ENCODE data around the gene SEPTIN2.

SEPTIN2 gene

DNA sequence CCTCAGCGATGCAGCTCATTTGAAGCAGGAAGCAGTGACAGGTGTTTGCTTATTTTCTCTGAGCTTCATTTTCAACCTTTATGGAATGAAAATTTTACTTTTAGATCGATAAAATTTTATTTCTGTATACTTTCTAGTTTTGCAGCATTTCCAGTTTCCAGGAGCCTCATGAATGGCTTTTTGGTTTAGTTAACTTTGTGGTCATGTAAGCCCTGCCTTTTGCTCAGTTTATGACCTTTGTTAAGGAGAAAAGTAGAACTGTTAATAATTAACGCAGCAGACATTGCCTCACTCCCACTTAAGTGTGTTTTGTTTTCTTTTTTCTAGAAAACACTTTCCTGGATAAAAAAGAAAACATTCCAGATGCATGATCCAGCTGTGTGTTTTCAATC lies 35.9 kb downstream of the SEPTIN2 start:
- TF ChIP-seq, protein P1, sequence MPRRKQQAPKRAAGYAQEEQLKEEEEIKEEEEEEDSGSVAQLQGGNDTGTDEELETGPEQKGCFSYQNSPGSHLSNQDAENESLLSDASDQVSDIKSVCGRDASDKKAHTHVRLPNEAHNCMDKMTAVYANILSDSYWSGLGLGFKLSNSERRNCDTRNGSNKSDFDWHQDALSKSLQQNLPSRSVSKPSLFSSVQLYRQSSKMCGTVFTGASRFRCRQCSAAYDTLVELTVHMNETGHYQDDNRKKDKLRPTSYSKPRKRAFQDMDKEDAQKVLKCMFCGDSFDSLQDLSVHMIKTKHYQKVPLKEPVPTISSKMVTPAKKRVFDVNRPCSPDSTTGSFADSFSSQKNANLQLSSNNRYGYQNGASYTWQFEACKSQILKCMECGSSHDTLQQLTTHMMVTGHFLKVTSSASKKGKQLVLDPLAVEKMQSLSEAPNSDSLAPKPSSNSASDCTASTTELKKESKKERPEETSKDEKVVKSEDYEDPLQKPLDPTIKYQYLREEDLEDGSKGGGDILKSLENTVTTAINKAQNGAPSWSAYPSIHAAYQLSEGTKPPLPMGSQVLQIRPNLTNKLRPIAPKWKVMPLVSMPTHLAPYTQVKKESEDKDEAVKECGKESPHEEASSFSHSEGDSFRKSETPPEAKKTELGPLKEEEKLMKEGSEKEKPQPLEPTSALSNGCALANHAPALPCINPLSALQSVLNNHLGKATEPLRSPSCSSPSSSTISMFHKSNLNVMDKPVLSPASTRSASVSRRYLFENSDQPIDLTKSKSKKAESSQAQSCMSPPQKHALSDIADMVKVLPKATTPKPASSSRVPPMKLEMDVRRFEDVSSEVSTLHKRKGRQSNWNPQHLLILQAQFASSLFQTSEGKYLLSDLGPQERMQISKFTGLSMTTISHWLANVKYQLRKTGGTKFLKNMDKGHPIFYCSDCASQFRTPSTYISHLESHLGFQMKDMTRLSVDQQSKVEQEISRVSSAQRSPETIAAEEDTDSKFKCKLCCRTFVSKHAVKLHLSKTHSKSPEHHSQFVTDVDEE (CRISPR knock-in tag; IDR thresholded peaks at IDR 0.05), result no peak
- no peak for TF ChIP-seq CSDC2 (CRISPR knock-in tag; IDR thresholded peaks at IDR 0.05)
- TF ChIP-seq, protein P2, sequence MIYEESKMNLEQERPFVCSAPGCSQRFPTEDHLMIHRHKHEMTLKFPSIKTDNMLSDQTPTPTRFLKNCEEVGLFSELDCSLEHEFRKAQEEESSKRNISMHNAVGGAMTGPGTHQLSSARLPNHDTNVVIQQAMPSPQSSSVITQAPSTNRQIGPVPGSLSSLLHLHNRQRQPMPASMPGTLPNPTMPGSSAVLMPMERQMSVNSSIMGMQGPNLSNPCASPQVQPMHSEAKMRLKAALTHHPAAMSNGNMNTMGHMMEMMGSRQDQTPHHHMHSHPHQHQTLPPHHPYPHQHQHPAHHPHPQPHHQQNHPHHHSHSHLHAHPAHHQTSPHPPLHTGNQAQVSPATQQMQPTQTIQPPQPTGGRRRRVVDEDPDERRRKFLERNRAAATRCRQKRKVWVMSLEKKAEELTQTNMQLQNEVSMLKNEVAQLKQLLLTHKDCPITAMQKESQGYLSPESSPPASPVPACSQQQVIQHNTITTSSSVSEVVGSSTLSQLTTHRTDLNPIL (CRISPR knock-in tag; IDR thresholded peaks at IDR 0.05; ENCODE audit: low read depth), result no peak
- no peak for TF ChIP-seq ZFP30 (CRISPR knock-in tag; IDR thresholded peaks at IDR 0.05)
- TF ChIP-seq ZNF8 (CRISPR knock-in tag; IDR thresholded peaks at IDR 0.05), result no peak
- no peak for TF ChIP-seq ZC3H10 (CRISPR knock-in tag; IDR thresholded peaks at IDR 0.05)
- TF ChIP-seq ISL1 (CRISPR knock-in tag; IDR thresholded peaks at IDR 0.05), result no peak
- TF ChIP-seq, protein P3, sequence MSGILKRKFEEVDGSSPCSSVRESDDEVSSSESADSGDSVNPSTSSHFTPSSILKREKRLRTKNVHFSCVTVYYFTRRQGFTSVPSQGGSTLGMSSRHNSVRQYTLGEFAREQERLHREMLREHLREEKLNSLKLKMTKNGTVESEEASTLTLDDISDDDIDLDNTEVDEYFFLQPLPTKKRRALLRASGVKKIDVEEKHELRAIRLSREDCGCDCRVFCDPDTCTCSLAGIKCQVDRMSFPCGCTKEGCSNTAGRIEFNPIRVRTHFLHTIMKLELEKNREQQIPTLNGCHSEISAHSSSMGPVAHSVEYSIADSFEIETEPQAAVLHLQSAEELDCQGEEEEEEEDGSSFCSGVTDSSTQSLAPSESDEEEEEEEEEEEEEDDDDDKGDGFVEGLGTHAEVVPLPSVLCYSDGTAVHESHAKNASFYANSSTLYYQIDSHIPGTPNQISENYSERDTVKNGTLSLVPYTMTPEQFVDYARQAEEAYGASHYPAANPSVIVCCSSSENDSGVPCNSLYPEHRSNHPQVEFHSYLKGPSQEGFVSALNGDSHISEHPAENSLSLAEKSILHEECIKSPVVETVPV (CRISPR knock-in tag; IDR thresholded peaks at IDR 0.05), result no peak
- TF ChIP-seq, protein P4, sequence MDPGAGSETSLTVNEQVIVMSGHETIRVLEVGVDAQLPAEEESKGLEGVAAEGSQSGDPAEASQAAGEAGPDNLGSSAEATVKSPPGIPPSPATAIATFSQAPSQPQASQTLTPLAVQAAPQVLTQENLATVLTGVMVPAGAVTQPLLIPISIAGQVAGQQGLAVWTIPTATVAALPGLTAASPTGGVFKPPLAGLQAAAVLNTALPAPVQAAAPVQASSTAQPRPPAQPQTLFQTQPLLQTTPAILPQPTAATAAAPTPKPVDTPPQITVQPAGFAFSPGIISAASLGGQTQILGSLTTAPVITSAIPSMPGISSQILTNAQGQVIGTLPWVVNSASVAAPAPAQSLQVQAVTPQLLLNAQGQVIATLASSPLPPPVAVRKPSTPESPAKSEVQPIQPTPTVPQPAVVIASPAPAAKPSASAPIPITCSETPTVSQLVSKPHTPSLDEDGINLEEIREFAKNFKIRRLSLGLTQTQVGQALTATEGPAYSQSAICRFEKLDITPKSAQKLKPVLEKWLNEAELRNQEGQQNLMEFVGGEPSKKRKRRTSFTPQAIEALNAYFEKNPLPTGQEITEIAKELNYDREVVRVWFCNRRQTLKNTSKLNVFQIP (CRISPR knock-in tag; IDR thresholded peaks at IDR 0.05; ENCODE audit: borderline replicate concordance, low read depth), result no peak
- TF ChIP-seq, protein P5, sequence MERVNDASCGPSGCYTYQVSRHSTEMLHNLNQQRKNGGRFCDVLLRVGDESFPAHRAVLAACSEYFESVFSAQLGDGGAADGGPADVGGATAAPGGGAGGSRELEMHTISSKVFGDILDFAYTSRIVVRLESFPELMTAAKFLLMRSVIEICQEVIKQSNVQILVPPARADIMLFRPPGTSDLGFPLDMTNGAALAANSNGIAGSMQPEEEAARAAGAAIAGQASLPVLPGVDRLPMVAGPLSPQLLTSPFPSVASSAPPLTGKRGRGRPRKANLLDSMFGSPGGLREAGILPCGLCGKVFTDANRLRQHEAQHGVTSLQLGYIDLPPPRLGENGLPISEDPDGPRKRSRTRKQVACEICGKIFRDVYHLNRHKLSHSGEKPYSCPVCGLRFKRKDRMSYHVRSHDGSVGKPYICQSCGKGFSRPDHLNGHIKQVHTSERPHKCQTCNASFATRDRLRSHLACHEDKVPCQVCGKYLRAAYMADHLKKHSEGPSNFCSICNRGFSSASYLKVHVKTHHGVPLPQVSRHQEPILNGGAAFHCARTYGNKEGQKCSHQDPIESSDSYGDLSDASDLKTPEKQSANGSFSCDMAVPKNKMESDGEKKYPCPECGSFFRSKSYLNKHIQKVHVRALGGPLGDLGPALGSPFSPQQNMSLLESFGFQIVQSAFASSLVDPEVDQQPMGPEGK (CRISPR knock-in tag; IDR thresholded peaks at IDR 0.05; ENCODE audit: borderline replicate concordance), result no peak
- no peak for TF ChIP-seq TOX (CRISPR knock-in tag; IDR thresholded peaks at IDR 0.05; ENCODE audit: borderline replicate concordance)
- no peak for TF ChIP-seq RARB (CRISPR knock-in tag; IDR thresholded peaks at IDR 0.05)
- TF ChIP-seq ESRRG (CRISPR knock-in tag; IDR thresholded peaks at IDR 0.05), result no peak
- TF ChIP-seq SNAI2 (CRISPR knock-in tag; IDR thresholded peaks at IDR 0.05), result no peak
- no peak for TF ChIP-seq BACH2 (CRISPR knock-in tag; IDR thresholded peaks at IDR 0.05; ENCODE audit: borderline replicate concordance)
- no peak for TF ChIP-seq OSR1 (CRISPR knock-in tag; IDR thresholded peaks at IDR 0.05)
- ATAC-seq, result no peak

DNA sequence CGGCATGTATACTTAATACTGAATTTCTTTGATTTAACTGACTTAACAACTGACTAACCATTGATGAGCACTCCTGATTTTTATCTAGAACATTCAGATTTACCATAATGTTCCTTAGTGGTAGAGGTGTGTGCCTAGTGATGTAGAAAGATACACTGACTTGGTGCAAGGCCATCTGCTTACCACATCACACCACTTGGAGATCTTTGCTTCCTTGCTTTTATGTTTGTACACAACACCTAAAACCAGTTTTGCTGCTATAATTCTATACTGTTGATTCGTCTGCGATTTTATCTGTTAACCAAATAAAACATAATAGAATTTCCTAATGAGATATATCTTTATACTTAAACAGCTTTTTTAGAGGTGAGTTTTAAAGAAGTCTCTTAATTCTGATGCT lies 36.5 kb downstream of the SEPTIN2 start:
- ATAC-seq, result no peak
- TF ChIP-seq OSR1 (CRISPR knock-in tag; IDR thresholded peaks at IDR 0.05), result no peak
- TF ChIP-seq ZNF565 (CRISPR knock-in tag; conservative IDR thresholded peaks at IDR 0.05; ENCODE audit: low read depth), result no peak
- no peak for TF ChIP-seq GLIS3 (CRISPR knock-in tag; IDR thresholded peaks at IDR 0.05)
- TF ChIP-seq TOX (CRISPR knock-in tag; IDR thresholded peaks at IDR 0.05; ENCODE audit: borderline replicate concordance), result no peak
- no peak for TF ChIP-seq SNAI2 (CRISPR knock-in tag; IDR thresholded peaks at IDR 0.05)
- no peak for TF ChIP-seq RARB (CRISPR knock-in tag; IDR thresholded peaks at IDR 0.05)
- no peak for TF ChIP-seq ISL1 (CRISPR knock-in tag; IDR thresholded peaks at IDR 0.05)
- TF ChIP-seq, protein P5 (CRISPR knock-in tag; IDR thresholded peaks at IDR 0.05; ENCODE audit: borderline replicate concordance), result no peak
- TF ChIP-seq PPARA (CRISPR knock-in tag; IDR thresholded peaks at IDR 0.05; ENCODE audit: borderline replicate concordance), result no peak
- no peak for TF ChIP-seq ESRRG (CRISPR knock-in tag; IDR thresholded peaks at IDR 0.05)
- no peak for TF ChIP-seq ARNTL (CRISPR knock-in tag; IDR thresholded peaks at IDR 0.05; ENCODE audit: borderline replicate concordance, low read depth)
- TF ChIP-seq, protein P4 (CRISPR knock-in tag; IDR thresholded peaks at IDR 0.05; ENCODE audit: borderline replicate concordance, low read depth), result no peak
- no peak for TF ChIP-seq BACH2 (CRISPR knock-in tag; IDR thresholded peaks at IDR 0.05; ENCODE audit: borderline replicate concordance)
- TF ChIP-seq ZFP3 (CRISPR knock-in tag; IDR thresholded peaks at IDR 0.05), result no peak
- no peak for TF ChIP-seq ZC3H10 (CRISPR knock-in tag; IDR thresholded peaks at IDR 0.05)
- TF ChIP-seq TCF4 (CRISPR knock-in tag; IDR thresholded peaks at IDR 0.05; ENCODE audit: borderline replicate concordance), result no peak
- TF ChIP-seq, protein P3 (CRISPR knock-in tag; IDR thresholded peaks at IDR 0.05), result no peak
- no peak for TF ChIP-seq CSDC2 (CRISPR knock-in tag; IDR thresholded peaks at IDR 0.05)
- no peak for TF ChIP-seq ZFP30 (CRISPR knock-in tag; IDR thresholded peaks at IDR 0.05)
- TF ChIP-seq, protein P2 (CRISPR knock-in tag; IDR thresholded peaks at IDR 0.05; ENCODE audit: low read depth), result no peak
